OCI-LY3 (cell line): Measurements from ENCODE around the gene C2CD2L.

Source experiments
- EZH2phosphoT487 ChIP-seq: fragments of 200-600 bp; shearing (Covaris generic); IDR thresholded peaks from 2 replicates; pipeline ENCODE4 v1.6.1; 2018; ENCODE audit warnings: antibody characterized with exemption, mixed run types, low read depth
- TF ChIP-seq, protein P1 (sequence below): fragments of 200-600, 300-600 bp; sonication (generic); IDR thresholded peaks from 2 replicates; pipeline ENCODE4 v1.5.1; 2014; ENCODE audit warnings: antibody characterized with exemption, low read length, low read depth

DNA sequence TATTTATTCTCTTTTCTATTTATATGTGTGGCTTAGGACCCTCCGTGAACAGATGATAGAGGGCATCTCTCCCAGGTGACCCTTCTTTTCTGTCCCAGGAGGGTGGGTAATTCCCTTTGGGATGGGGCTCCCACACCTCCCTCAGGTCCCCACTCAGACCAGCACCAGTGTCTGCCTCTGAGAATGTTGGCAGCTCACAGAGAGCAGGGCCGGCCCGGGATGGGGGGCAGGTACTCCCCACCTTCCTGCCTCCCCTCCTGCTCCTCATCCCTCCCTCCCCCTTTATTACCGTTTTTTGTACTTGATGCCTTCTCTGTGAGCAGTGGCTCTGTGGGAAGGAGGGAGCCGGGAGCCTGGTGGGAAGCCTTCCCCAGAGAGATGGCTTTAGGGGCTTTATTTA is 9.5 kb downstream of the C2CD2L start:
- TF ChIP-seq, protein P1, sequence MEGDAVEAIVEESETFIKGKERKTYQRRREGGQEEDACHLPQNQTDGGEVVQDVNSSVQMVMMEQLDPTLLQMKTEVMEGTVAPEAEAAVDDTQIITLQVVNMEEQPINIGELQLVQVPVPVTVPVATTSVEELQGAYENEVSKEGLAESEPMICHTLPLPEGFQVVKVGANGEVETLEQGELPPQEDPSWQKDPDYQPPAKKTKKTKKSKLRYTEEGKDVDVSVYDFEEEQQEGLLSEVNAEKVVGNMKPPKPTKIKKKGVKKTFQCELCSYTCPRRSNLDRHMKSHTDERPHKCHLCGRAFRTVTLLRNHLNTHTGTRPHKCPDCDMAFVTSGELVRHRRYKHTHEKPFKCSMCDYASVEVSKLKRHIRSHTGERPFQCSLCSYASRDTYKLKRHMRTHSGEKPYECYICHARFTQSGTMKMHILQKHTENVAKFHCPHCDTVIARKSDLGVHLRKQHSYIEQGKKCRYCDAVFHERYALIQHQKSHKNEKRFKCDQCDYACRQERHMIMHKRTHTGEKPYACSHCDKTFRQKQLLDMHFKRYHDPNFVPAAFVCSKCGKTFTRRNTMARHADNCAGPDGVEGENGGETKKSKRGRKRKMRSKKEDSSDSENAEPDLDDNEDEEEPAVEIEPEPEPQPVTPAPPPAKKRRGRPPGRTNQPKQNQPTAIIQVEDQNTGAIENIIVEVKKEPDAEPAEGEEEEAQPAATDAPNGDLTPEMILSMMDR, result no peak
- no peak for TF ChIP-seq EZH2phosphoT487
